SK-MEL-5 (cell line): ENCODE results near the gene SOCS7. TPM values are rescaled to one million over a fixed set of nuclear protein-coding genes. Genes with fewer than 3 reads are reported as not detected.

Experiments
- DNase-seq: peaks from one replicate; pipeline ENCODE4 v3.0.0-alpha.2; 2016; ENCODE audit warnings: low read depth, low spot score
- in situ Hi-C: cut with HindIII; loops from 2 replicates; pipeline ENCODE4 v1.10.0; 2016; ENCODE audit warnings: low sequenced_read_pairs, high pct_unique_total_duplicates, low pct_unique_long_range_greater_than_20kb
- polyA plus RNA-seq, 2 experiments: library from polyadenylated mRNA; depleted of rRNA; stranded (reverse); fragments of >200 nt; gene quantifications; 2 replicates each; pipeline ENCODE4 v1.2.3, GENCODE V29; 2015
- total RNA-seq: library from RNA; depleted of rRNA; stranded (reverse); fragments of >200 nt; shearing (Covaris generic); gene quantifications from 2 replicates; pipeline ENCODE4 v1.2.3, GENCODE V29; 2014; rRNA removed

Gene SOCS7, protein sequence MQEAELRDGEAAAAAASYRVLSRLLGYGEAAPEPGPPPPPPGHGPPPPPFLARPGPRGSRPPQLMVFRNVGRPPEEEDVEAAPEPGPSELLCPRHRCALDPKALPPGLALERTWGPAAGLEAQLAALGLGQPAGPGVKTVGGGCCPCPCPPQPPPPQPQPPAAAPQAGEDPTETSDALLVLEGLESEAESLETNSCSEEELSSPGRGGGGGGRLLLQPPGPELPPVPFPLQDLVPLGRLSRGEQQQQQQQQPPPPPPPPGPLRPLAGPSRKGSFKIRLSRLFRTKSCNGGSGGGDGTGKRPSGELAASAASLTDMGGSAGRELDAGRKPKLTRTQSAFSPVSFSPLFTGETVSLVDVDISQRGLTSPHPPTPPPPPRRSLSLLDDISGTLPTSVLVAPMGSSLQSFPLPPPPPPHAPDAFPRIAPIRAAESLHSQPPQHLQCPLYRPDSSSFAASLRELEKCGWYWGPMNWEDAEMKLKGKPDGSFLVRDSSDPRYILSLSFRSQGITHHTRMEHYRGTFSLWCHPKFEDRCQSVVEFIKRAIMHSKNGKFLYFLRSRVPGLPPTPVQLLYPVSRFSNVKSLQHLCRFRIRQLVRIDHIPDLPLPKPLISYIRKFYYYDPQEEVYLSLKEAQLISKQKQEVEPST
- total RNA-seq = 17.3 and 21.3 TPM in 2 replicates
- 20.3 and 30.9 TPM in 2 replicates for polyA plus RNA-seq (2015; cell fraction: cytosol; rRNA removed)
- polyA plus RNA-seq (2015; cell fraction: nucleus; rRNA removed) = 18.5 and 24.1 TPM in 2 replicates

DNA sequence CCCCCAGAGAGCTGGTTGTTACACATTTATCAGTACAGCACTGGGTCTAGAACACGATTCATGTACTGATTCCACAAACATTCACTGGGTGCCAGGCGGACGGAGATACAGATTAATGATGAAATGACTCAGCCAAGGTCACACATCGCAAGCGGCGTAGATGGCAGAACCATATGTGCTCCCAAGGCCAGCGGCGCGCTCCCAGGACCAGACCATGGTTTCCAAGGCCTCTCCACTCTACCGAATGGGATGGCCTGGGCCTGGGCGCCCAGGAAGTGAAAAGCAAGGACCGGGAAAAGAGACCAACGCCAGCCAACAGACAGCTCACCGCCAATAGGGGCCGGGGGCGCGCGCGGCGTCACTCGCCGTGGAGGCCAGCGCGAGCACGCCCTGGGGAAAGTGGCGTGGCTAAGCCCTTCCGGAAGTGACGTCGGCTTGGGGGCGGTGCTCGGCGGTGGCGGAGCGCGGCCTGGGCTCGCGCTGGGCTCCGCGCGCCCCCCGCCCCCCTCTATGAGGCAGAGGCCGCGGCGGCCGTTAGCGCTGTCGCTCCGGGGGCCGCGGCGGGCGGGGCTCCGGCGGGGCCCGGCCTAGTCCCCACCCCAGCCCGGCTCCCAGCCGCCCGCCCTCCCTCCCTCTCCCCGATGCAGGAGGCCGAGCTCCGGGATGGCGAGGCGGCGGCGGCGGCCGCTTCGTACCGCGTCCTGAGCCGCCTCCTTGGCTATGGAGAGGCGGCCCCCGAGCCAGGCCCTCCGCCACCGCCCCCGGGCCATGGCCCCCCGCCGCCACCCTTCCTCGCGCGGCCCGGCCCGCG lies at the start of gene SOCS7:
TSS of gene SOCS7 (plus strand) at position 433 of the 811 bp plus-strand sequence. CDS start at position 642, 209 bp downstream.
- in situ Hi-C loops = no loop called here
- peak; percentile 92 for DNase-seq

DNA sequence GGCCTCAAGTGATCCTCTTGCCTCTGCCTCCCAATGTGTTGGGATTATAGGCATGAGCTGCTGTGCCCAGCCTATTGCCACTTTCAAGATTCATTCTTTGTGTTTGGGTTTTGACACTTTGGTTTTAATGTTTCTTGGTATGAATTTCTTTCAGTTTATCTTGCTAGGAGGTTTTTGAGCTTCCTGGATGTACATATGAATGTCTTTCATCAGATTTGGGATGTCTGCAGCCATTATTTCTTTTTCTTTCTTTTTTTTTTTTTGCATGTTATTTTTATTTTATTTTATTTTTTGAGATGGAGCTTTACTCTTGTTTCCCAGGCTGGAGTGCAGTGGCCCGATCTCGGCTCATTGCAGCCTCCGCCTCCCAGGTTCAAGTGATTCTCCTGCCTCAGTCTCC lies 36.1 kb upstream of the SOCS7 start:
- in situ Hi-C loops = no loop called here
- DNase-seq = no peak

DNA sequence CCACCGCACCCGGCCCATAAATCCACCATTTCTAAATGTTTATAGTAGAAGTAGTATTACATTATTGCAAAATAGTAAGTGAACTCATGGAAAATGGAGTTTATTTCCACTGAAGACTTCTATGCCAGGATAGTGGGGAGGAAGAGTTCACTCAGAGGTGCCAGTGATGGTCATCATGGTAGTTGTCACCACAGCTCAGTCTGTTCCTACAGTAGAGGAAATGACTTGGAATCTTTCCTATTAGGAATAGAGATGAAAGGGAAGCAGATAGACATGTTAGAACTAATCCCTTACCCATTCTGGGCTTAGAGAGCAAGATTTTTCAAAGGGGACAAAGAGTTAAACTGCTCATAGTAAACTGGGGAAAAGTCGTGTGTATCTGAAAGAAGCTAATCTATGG lies 34.6 kb upstream of the SOCS7 start:
- in situ Hi-C loops = no loop called here
- DNase-seq = no peak

DNA sequence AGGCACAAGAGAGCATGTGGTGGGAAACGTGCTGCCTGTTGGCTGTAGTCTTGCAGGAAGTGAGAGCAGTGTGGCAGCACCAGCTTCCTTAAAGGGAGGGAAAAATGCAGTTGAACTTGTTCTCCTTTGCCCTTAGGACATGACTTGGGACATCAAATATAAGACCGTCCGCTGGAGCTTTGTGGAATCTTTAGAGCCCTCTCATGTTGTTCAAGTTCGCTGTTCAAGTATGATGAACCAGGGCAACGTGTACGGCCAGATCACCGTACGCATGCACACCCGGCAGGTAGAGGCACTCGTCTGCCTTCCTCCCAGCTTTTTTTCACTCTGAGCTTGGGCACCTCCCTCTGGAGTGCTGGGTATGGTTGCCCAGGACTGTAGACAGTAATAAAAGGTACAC lies 31.2 kb upstream of the SOCS7 start:
- in situ Hi-C loops = no loop called here
- DNase-seq = no peak

DNA sequence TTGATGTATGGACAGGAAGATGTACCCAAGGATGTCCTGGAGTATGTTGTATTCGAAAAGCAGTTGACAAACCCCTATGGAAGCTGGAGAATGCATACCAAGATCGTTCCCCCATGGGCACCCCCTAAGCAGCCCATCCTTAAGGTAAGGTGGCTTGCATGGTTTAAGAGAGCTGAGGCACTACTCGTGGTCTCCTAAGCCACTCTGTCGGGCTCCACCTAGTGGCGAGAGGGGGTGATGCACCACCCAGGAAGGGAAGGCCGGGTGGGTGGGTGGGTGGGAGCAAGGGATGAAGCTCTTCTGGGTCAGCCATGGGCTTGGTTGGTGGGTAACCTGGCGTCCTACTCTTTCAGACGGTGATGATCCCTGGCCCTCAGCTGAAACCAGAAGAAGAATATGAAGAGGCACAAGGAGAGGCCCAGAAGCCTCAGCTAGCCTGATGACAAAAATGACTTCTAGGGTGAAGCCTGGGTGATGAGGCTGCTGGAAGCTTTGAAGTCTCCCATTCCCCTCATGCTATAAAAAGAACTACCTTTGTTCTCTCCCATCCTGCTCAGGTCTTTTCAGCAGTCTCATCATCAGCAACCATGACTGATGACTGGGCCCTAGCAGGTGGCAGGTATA lies 29.4 kb upstream of the SOCS7 start:
- in situ Hi-C loops = no loop called here
- DNase-seq = peak; percentile 72

DNA sequence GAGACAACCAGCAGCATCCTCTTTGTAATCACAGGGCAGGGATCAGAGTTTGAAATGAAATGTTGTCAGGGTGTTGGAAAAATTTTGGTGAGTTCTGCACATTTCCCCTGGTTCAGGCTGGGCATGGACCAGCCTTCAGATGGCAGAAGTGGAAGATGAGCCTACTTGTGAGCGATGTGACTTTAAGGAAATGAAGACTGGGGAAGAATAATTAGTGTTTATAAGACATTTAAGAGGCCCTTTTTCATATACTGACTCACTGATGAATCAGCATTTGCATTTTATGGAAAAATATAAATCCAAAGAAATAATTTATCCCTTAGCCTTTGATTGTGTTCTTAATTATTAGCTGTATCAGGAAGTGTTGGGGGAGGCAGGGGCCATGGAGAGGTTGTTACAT lies 28.7 kb upstream of the SOCS7 start:
- in situ Hi-C loops = no loop called here
- no peak for DNase-seq

DNA sequence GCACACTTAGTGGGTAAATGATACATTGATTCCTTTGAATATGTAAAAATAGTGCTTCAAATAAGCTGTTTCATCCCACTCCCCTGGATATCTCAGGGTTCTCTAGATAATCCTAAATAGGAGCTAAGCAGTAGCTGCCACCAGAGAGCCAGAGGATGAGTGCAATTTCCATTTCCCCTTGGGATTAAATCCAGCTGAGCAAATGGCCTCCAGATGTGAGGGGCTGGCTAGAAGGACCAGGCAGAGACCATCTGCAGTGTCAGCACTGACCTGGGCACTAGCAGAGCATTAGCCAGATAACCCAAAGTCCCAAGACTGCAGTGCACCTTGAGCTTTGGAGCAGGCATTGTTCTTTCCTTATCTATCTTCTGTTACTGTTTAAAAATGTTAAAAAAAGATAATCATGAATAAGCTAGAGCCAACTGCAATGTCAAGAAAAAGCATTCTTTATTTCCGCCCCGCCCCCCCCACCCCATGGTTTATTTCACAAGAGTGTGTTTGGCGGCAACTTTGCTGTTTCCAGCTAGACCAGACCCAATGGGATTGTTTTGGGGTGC lies 27.4 kb upstream of the SOCS7 start:
- peak; percentile 11 for DNase-seq
- in situ Hi-C loops = no loop called here

DNA sequence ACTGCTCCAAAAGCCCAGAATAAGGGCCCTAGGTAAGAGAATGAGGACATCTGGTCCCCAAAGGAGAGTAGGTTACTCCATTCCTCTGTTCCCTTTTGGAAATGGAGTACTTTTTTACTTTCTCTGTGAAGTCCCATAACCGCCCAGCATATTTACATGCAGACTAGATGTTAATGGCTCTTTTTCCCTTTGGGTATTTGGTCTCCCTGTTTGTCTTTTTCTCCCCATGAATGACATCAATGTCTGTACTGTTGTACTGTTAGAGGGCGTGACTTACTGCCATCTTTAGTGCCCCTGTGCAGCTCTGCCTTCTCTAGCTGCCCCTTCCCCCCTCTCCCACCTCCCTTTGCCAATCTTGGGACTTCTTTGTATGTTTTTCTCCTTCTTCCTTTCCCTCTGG lies 26.9 kb upstream of the SOCS7 start:
- DNase-seq = no peak
- in situ Hi-C loops = no loop called here

DNA sequence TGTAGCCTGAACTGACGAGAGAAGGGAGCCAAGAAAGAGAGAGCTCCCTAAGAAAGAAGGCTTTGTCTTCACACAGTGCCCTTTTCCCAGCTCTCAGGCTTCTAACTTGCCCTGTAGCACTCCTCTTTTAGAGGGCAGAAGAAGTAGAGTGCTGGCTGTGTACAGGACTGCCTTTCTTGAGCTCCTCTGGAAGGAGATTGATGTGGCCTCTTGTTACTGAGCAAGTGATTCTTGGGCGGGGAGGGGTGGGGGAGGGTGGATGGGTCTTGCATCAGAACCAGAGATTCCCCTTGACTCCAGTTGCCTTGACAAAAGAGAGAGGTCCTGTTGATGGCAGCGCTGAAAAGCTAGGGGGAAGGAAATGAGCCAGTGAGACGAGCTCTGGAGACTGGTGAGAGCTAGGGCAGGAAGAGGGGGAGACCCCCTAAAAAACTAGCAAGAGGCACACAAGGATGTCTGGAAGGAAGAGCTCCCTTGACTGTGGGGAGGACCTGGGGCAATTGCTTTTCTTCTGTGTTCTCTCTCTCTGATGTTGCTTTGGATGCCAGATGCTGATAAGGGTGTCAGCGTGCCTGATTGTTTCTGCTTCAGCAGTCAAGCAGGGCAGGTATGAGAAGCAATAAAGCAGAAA lies 26.3 kb upstream of the SOCS7 start:
- DNase-seq = peak; percentile 95
- in situ Hi-C loops = no loop called here

DNA sequence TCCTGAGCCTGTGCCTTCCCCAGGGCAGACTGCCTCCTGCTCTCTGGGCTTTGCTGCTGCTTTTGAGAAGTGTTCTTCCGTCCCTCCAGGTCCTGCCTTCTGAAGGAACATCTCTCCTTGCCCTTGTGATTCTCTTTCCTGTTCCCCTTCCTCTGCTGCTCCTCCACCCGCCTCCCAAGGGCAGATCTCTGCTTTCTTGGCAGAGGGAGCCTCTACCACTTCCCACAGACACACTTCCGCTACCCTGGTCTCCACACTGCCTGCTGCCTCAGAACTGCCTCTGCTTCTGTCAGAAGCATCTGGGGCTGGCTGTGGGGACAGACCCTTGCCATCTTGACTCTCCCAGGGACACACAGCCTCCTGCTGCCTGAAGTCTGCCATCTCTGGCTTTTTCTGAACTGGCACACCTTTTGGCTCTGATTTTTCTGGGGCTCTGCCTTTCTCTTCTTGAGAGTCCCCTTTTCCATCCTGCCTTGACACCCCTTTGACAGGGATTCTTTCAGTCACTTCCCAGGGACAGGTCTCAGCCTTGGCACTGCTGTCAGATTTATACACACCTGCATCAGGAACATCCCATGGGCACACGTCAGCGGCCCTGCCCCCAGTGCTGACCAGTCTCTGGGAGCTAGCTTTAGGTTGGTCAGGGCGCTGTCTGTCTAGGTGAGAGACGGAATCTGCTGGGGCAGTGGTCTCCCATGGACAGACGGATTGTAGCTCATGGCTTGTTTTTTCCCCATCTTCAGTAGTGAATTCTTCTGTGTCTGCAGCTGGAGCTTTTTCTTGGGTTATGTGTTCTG lies 24.4 kb upstream of the SOCS7 start:
- DNase-seq = no peak
- in situ Hi-C loops = no loop called here

DNA sequence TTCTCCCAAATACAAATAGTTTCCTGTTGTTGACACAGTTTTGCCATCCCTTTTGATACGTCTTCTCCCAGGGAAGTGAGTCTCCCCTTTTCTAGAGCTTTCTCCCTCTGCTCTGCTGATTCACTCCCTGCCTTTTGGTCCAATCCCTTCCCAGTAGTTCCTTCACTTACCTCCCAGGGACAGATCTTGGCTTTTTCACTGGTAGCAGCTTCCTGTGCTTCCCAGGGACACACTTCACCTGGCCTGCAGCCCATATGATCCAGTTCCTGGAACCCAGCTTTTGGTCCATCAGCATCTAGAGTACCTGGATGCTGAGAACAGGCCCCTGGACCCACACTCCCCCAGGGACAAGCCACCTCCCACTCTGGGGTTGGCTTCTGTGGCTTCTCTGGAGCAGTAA lies 23.7 kb upstream of the SOCS7 start:
- in situ Hi-C loops = no loop called here

DNA sequence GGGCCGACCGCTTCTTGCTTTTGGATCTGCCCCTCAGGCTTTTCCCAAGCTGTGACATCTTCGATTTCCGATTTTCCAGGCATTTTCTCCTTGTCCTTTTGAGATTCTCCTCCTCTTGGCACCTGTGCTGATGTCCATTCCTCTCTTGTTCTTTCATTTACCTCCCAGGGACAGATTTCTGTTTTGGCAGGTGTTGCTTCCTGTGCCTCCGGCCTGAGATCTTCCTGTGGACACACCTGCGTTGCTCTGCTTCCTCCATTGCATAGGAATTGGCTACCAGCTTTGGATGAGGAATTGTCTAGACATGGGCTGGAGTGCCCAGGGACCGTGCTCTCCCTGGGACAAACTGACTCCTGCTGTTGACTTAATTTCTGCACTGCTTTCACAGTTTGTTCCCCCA lies 23.0 kb upstream of the SOCS7 start:
- in situ Hi-C loops = no loop called here

More for the DNA sequence above, 23.7 kb upstream of the SOCS7 start:
- no peak for DNase-seq

DNA sequence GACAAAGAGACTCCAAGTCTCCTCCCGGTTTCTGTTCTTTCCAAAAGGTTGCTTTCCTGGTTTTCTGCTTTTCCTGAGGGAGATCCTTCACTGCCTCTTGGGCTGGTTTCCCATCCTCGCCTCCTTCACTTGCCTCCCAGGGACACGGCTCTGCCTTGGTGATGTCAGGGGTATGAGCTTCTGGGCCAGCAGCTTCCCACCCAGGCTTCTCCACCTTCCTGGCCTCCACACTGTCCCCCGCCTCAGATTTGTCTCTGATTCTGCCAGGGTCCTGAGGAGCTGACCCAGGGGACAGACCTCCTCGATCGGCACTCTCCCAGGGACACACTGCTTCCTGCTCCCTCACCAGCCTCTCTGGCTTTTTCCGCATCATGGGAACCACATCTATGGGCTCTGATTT lies 22.4 kb upstream of the SOCS7 start:
- DNase-seq = no peak
- in situ Hi-C loops = no loop called here

More for the DNA sequence above, 23.0 kb upstream of the SOCS7 start:
- DNase-seq = no peak

DNA sequence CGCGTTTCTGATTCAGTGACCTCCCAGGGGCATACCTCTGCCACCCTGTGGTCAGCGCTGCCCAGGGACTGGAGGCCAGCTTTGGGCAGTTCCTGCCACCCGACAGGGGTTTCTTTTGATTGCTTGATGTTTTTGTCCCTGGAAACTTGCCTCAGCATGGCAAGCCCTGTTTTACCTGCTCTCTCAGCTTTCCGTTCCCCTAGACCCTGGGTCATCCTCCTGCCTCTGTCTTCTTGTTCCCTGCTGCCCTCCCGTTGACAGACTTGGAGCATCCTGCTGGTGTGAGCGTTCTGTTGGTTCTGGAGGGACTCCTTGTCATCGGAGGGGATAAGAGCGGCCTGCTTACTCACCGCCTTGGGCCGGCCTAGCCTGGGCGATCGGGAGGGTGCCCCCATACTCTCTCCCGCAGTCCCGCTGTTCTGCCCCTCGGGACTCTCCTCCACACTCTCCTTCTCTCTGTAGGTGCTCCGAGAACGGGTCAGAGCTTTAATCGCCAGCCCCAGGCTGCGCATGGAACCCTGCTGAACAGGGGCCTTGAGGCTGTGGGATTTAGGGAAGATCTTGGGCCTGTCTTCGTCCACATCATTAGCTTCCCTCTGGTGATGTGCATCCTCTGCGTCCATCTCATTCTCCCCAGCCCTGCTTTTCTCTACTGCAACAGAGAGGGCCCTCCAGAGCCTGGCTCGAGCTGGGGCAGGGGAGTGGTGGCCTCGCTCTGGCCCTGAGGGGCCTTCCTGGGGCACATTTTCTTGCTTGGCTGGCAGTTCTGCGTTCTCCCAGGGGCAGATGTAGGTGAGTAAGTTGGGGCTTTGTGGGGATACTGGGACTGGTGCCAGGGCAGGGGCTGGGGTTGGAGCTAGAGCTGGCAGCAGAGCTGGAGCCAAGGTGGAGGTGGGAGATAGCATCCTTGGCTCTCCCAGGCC lies 21.6 kb upstream of the SOCS7 start:
- in situ Hi-C loops = no loop called here
- no peak for DNase-seq

DNA sequence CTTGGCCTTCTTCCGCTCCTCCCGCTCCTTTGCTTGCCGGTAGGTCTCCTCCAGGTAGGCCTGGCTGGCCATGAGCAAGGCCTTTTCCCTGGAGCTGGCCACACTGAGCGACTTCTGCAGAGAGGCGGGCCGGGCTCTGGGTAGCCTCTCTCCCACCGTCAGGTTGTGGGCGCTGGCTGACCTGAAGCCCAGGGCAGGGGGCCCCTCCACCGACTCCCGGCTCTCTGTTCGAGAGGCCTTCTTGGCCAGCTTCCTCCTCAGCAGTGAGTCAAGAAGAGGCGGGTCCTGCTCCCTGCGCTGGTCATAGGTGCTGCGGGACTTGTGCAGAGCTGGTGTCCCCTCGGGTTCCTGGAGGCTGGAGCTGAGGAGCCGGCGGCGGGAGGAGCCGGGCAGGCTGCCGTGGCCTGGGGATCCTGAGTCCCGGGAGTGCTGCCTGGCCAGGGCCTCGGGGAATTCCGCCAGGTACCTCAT lies 20.7 kb upstream of the SOCS7 start:
- DNase-seq = no peak
- in situ Hi-C loops = no loop called here
